ENCODE results near the gene NBAS. TPM values are rescaled to one million over a fixed set of nuclear protein-coding genes. Genes with fewer than 3 reads are reported as not detected.
A peak's percentile ranks its signal among the peaks of the same experiment; 100 is the strongest.

The NBAS gene
- polyA plus RNA-seq, 1 experiment, result 35.6 TPM

GRCh38 chr2:15195813-15196212, 365.3 kb downstream of the NBAS start:
- CTCF ChIA-PET, result no interaction called here
- POLR2A ChIA-PET, result no interaction called here
- no peak for DNase-seq (ENCODE audit: low read depth)
- Histone ChIP-seq H3K36me3 (ENCODE audit: control insufficient read depth, insufficient read depth, low read length) (no peaks in the 10 kb centered on the region), H3K4me3 (ENCODE audit: low read depth, low read length) (no peak overlapping the region), H3K27me3 (ENCODE audit: control insufficient read depth, insufficient read depth, low read length) (no peaks in the 10 kb centered on the region)
- TF ChIP-seq CTCF (IDR thresholded peaks at IDR 0.05; ENCODE audit: insufficient read depth, low read depth, low read length), result no peak

- POLR2A ChIA-PET, result no interaction called here
- no peak for DNase-seq (ENCODE audit: low read depth)
- no peak overlapping the region for H3K4me3 ChIP-seq (ENCODE audit: low read depth, low read length)
- no peaks in the 10 kb centered on the region for H3K27me3 ChIP-seq (ENCODE audit: control insufficient read depth, insufficient read depth, low read length)
- TF ChIP-seq CTCF (IDR thresholded peaks at IDR 0.05; ENCODE audit: insufficient read depth, low read depth, low read length), result no peak
- peaks cover 1% of the 10 kb centered on the region; the same call in 1 of the 2 replicates for H3K36me3 ChIP-seq (ENCODE audit: control insufficient read depth, insufficient read depth, low read length)
- CTCF ChIA-PET, result interaction anchor here (1.7 kb wide), 1 partner anchor 12 kb away, joined by 4 read pairs; no protein-coding TSS in a partner anchor
These were observed 369.3 kb downstream of the NBAS start for GRCh38 chr2:15191789-15192188.

GRCh38 chr2:15189216-15189615, 371.9 kb downstream of the NBAS start:
- ChIA-PET CTCF (no interaction called here), POLR2A (no interaction called here)
- Histone ChIP-seq H3K27me3 (ENCODE audit: control insufficient read depth, insufficient read depth, low read length) (no peaks in the 10 kb centered on the region), H3K4me3 (ENCODE audit: low read depth, low read length) (no peak overlapping the region), H3K36me3 (ENCODE audit: control insufficient read depth, insufficient read depth, low read length) (peaks cover 2% of the 10 kb centered on the region; the same call in 1 of the 2 replicates)
- no peak for DNase-seq (ENCODE audit: low read depth)
- TF ChIP-seq CTCF (IDR thresholded peaks at IDR 0.05; ENCODE audit: insufficient read depth, low read depth, low read length), result 0 out of 2 replicates have a peak, but pooled peaks have one; percentile 4

- ChIA-PET CTCF (no interaction called here), POLR2A (no interaction called here)
- Histone ChIP-seq H3K4me3 (ENCODE audit: low read depth, low read length) (no peak overlapping the region), H3K36me3 (ENCODE audit: control insufficient read depth, insufficient read depth, low read length) (peaks cover 2% of the 10 kb centered on the region; the same call in 1 of the 2 replicates), H3K27me3 (ENCODE audit: control insufficient read depth, insufficient read depth, low read length) (no peaks in the 10 kb centered on the region)
- no peak for DNase-seq (ENCODE audit: low read depth)
- no peak for TF ChIP-seq CTCF (IDR thresholded peaks at IDR 0.05; ENCODE audit: insufficient read depth, low read depth, low read length)
These were observed 373.4 kb downstream of the NBAS start for GRCh38 chr2:15187702-15188101.

GRCh38 chr2:15186118-15186517, 375.0 kb downstream of the NBAS start:
- POLR2A ChIA-PET, result no interaction called here

More at GRCh38 chr2:15186118-15186517, 375.0 kb downstream of the NBAS start:
- Histone ChIP-seq H3K4me3 (ENCODE audit: low read depth, low read length) (no peak overlapping the region), H3K27me3 (ENCODE audit: control insufficient read depth, insufficient read depth, low read length) (no peaks in the 10 kb centered on the region), H3K36me3 (ENCODE audit: control insufficient read depth, insufficient read depth, low read length) (peaks cover 6% of the 10 kb centered on the region; the same call in 1 of the 2 replicates)
- TF ChIP-seq CTCF (IDR thresholded peaks at IDR 0.05; ENCODE audit: insufficient read depth, low read depth, low read length), result no peak
- CTCF ChIA-PET, result no interaction called here
- no peak for DNase-seq (ENCODE audit: low read depth)

Data from BJ (cell line).